BLaER1 treated with 17β-estradiol and CSF1 and Interleukin-3, amounts not matched to agents 10 nM and 100 nM (cell line): ENCODE measurements around the gene SEC22C.

ENCODE experiments used
- H3K27ac ChIP-seq, 11 experiments: shearing (Covaris generic); formaldehyde crosslinking; 2 replicates each; pipeline ENCODE4 v1.8.1; 2022
- H3K27me3 ChIP-seq, 11 experiments: shearing (Covaris generic); formaldehyde crosslinking; 2 replicates each; pipeline ENCODE4 v1.8.1; 2022
- H3K36me3 ChIP-seq, 11 experiments: shearing (Covaris generic); formaldehyde crosslinking; 2 replicates each; pipeline ENCODE4 v1.8.1; 2022
- H3K4me1 ChIP-seq, 10 experiments: shearing (Covaris generic); formaldehyde crosslinking; 2 replicates each; pipeline ENCODE4 v1.8.1; 2022
- H3K4me2 ChIP-seq, 11 experiments: shearing (Covaris generic); formaldehyde crosslinking; 2 replicates each; pipeline ENCODE4 v1.8.1; 2022
- H3K4me3 ChIP-seq, 10 experiments: shearing (Covaris generic); formaldehyde crosslinking; 2 replicates each; pipeline ENCODE4 v1.8.1; 2022
- H3K9ac ChIP-seq, 11 experiments: shearing (Covaris generic); formaldehyde crosslinking; 2 replicates each; pipeline ENCODE4 v1.8.1; 2022
- H3K9me3 ChIP-seq, 11 experiments: shearing (Covaris generic); formaldehyde crosslinking; replicated peaks in 1 of 11; 2 replicates each; pipeline ENCODE4 v1.8.1; 2022
- H4K20me1 ChIP-seq, 11 experiments: shearing (Covaris generic); formaldehyde crosslinking; 2 replicates each; pipeline ENCODE4 v1.8.1; 2022
- Cebpa-rat ChIP-seq, 11 experiments: shearing (Covaris generic); IDR thresholded peaks; 2 replicates each; pipeline ENCODE4 v1.8.1; 2022

SEC22C gene, protein sequence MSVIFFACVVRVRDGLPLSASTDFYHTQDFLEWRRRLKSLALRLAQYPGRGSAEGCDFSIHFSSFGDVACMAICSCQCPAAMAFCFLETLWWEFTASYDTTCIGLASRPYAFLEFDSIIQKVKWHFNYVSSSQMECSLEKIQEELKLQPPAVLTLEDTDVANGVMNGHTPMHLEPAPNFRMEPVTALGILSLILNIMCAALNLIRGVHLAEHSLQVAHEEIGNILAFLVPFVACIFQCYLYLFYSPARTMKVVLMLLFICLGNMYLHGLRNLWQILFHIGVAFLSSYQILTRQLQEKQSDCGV

DNA sequence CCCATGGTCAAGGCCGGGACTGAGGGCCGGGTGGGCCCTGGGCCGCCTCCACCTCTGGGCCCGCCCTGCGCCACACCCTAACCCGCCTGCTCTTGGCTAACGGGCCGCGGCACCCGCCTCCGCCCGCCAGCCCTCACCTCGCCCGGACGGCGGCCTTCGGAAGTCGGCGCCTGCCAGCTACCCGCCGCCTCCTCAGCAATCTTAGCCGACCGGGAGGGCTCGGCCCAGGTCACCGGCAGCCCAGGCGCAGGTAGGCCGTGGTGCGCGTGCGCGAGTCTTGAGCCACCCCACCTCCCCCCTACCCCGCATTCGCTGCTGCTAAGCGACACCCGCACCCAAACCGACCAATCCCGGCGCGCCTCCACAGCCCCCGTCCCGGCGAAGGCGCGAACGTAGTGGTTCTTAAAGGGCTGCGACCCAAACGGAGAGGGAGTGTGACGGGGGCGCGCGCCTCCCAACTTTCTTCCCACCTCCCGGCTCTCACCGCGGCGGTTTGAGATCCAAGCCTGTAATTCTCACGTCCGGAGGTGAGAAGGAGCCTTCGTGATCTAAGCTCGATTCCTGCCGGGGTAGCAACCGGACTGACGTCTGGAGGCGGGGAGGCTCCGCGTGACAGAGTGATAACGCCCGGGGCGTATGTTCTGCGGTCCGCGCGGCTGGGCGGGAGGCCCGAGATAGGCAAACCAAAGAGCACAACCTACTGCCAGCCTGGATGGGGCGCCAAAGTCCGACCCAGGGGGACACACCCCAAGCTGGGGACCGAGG, at the start of gene SEC22C:
TSS of gene SEC22C (minus strand) at position 259 of the 765 bp plus-strand sequence. CDS start 12,921 bp downstream, outside the sequence.
- Histone ChIP-seq H3K4me3 (peak within 1 kb of the TSS; percentile 71 to 90 (median 81)), H3K36me3 (peaks cover 4 to 27% (median 18%) of the 10 kb centered on the region in 11 experiments; a peak in 18 of 22 replicates), H4K20me1 (peaks cover 0 to 12% (median 0%) of the 10 kb centered on the region in 11 experiments; a peak in 1 of 22 replicates), H3K9ac (peak within 1 kb of the TSS; percentile 81 to 89 (median 88)), H3K9me3 (peaks cover 0 to 7% (median 0%) of the 10 kb centered on the region in 11 experiments; a peak in 3 of 22 replicates), H3K4me2 (peak within 1 kb of the TSS; percentile 76 to 95 (median 91)), H3K27me3 (no peaks in the 10 kb centered on the region), H3K27ac (peak within 1 kb of the TSS; percentile 75 to 89 (median 81)), H3K4me1 (peaks cover 25 to 32% (median 28%) of the 10 kb centered on the region in 10 experiments)
- TF ChIP-seq Cebpa-rat (IDR thresholded peaks at IDR 0.05): no peak

DNA sequence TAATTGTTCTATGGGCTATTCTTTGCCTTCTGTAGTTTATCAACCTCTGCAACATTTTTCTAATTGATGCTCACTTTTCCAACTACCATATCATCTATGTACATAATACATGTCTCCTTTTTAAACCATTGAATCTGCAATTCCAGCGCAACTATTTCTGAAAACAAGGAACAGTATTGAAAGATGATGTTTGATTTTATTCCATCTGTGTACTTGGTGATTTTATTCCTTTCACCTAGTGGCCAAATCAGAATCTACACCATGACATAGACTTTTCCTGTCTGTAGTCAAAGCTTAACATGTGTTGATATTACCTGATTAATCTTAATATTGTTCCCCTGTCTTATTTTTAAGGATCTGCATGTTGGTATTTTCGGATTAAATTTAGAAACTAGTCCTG, 31.7 kb upstream of the SEC22C start:
- Histone ChIP-seq H3K4me3 (no peak overlapping the region), H3K9ac (no peak overlapping the region), H4K20me1 (peaks cover 64 to 100% (median 83%) of the 10 kb centered on the region in 11 experiments; a peak in 20 of 22 replicates), H3K36me3 (peaks cover 48 to 83% (median 68%) of the 10 kb centered on the region in 11 experiments), H3K27me3 (no peaks in the 10 kb centered on the region), H3K27ac (peak overlapping the region in 4 of 11 experiments; percentile 3 to 37 (median 16); a peak in 3 of 22 replicates), H3K4me1 (peaks cover 5 to 39% (median 24%) of the 10 kb centered on the region in 10 experiments; a peak in 18 of 20 replicates), H3K4me2 (peak overlapping the region in 5 of 11 experiments; percentile 8 to 50 (median 36); a peak in 7 of 22 replicates), H3K9me3 (no peaks in the 10 kb centered on the region)
- no peak for TF ChIP-seq Cebpa-rat (IDR thresholded peaks at IDR 0.05)

DNA sequence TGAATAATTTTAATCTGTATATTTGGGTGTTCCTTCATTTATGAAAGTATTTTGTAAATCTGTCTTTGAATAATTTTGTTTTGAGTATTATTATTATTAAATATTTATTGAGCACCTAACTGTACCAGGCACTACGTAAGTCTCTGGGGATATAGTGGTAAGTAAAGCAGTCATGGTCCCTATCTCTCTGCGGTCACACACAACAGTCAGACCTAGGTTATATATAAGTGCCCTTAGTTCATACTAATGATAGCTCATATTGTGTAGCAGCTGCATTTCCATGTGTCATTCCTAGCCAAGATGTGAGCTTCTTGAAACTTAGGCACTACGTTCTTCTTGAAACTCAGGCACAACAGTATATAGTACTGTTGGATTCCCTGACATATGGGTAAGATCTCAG, 31.2 kb upstream of the SEC22C start:
- Histone ChIP-seq H3K27me3 (no peaks in the 10 kb centered on the region), H3K4me2 (peak overlapping the region in 6 of 11 experiments; percentile 7 to 50 (median 22); a peak in 9 of 22 replicates), H3K27ac (peak overlapping the region in 3 of 11 experiments; percentile 3 to 37 (median 27); a peak in 2 of 22 replicates), H3K4me1 (peaks cover 5 to 39% (median 27%) of the 10 kb centered on the region in 10 experiments; a peak in 18 of 20 replicates), H3K9ac (no peak overlapping the region), H3K4me3 (no peak overlapping the region), H3K36me3 (peaks cover 48 to 83% (median 68%) of the 10 kb centered on the region in 11 experiments), H4K20me1 (peaks cover 64 to 100% (median 87%) of the 10 kb centered on the region in 11 experiments; a peak in 20 of 22 replicates), H3K9me3 (no peaks in the 10 kb centered on the region)
- TF ChIP-seq Cebpa-rat (IDR thresholded peaks at IDR 0.05): no peak

DNA sequence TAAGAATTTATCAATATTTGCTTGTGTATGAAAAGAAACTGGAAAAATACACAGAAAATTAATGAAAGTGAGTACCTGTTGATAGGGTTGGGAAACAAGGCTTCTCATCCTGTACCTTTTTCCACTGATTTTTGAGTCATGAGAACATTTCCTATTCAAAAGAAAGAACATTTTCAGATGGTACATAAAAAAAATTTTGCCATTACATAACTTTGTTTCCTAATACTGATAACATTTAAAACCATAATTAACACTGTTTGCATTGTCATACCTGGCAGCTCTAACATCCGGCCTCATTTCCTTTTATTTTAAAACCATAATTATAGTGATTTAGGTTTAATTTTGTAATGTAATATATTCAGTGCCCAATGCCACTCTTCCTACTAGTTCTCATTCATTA, 30.4 kb upstream of the SEC22C start:
- Histone ChIP-seq H4K20me1 (peaks cover 70 to 100% (median 92%) of the 10 kb centered on the region in 11 experiments; a peak in 20 of 22 replicates), H3K4me1 (peaks cover 5 to 39% (median 27%) of the 10 kb centered on the region in 10 experiments; a peak in 18 of 20 replicates), H3K4me2 (peak overlapping the region in 5 of 11 experiments; percentile 7 to 50 (median 19); a peak in 6 of 22 replicates), H3K27me3 (no peaks in the 10 kb centered on the region), H3K36me3 (peaks cover 49 to 85% (median 69%) of the 10 kb centered on the region in 11 experiments), H3K9ac (no peak overlapping the region), H3K4me3 (no peak overlapping the region), H3K27ac (no peak overlapping the region), H3K9me3 (no peaks in the 10 kb centered on the region)
- TF ChIP-seq Cebpa-rat (IDR thresholded peaks at IDR 0.05): no peak

DNA sequence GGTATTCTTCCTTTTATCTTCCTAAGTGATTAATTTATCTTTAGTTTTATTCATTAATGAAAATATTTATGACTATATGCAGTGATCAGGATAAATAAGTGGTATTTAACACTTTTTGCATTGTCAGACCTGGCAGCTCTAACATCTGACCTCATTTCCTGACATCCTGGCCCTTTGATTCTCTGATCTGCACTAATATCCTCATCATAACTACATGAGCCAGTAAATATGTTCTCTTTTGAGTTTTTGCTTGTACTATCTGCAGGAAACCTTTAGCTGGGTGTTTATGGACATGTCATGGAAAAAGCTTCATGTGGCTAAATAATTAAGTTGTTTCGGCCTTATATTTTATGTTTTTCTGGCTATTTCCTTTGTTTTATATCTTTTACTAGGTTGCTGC, 29.2 kb upstream of the SEC22C start:
- TF ChIP-seq Cebpa-rat (IDR thresholded peaks at IDR 0.05): no peak
- Histone ChIP-seq H4K20me1 (peaks cover 69 to 100% (median 92%) of the 10 kb centered on the region in 11 experiments; a peak in 20 of 22 replicates), H3K27me3 (no peaks in the 10 kb centered on the region), H3K27ac (no peak overlapping the region; a peak in 1 of 22 replicates), H3K4me2 (peak overlapping the region in 4 of 11 experiments; percentile 3 to 46 (median 24); a peak in 3 of 22 replicates), H3K9me3 (no peaks in the 10 kb centered on the region), H3K4me1 (peaks cover 6 to 39% (median 27%) of the 10 kb centered on the region in 10 experiments; a peak in 19 of 20 replicates), H3K4me3 (no peak overlapping the region), H3K36me3 (peaks cover 58 to 90% (median 70%) of the 10 kb centered on the region in 11 experiments), H3K9ac (0 out of 22 replicates have a peak overlapping the region, but pooled peaks of 1 of the 11 experiments have one; percentile 6)

DNA sequence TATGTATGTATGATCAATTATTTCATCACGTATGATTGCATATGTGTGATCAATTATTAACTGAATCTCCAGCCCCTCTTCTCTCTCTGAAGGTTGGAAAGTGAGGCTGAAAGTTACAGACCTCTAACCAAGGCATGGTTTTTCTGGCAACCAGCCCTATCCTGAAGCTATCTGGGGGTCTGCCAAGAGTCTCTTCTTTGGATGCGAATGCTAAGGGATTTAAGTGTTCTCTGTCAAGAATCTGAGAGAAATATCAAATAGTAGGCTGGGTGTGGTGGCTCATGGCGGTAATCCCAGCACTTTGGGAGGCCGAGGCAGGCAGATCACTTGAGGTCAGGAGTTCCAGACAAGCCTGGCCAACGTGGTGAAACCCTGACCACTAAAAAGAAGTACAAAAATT, 26.8 kb upstream of the SEC22C start:
- Histone ChIP-seq H3K27me3 (no peaks in the 10 kb centered on the region), H3K4me2 (no peak overlapping the region), H3K9me3 (peaks cover 5 to 12% (median 6%) of the 10 kb centered on the region in 11 experiments; a peak in 21 of 22 replicates), H4K20me1 (peaks cover 66 to 98% (median 93%) of the 10 kb centered on the region in 11 experiments; a peak in 20 of 22 replicates), H3K27ac (no peak overlapping the region), H3K9ac (0 out of 22 replicates have a peak overlapping the region, but pooled peaks of 1 of the 11 experiments have one; percentile 6), H3K36me3 (peaks cover 71 to 91% (median 82%) of the 10 kb centered on the region in 11 experiments), H3K4me3 (no peak overlapping the region), H3K4me1 (peaks cover 20 to 39% (median 32%) of the 10 kb centered on the region in 10 experiments; a peak in 19 of 20 replicates)
- no peak for TF ChIP-seq Cebpa-rat (IDR thresholded peaks at IDR 0.05)

DNA sequence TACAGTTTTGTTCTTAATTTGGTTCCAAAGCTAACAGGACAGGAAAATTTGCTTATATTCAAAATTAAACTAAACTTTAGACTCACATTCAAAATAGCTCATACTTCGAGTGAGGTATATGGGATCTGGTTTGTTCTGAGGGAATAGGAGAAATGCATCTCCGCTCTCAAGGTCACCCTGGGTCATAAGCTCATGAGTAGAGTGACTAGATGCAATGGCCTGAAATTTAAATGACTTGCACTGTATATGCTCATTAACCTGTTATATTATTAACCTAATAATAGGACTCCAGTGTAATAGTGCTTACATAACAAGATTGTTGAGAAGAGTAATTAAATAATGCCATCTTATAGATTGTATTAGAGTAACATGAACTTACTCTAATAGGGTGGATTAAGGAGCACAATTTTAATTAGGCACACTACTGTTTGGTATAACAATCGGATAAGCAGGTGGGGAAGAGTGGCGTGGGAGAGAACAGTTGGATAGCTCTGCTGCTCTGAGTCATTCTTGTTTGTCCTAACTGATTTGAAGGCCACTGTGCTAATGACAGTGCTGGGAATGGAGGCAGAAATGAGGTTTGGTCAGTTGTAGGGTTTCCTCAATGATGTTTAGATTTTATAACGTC, 23.9 kb upstream of the SEC22C start:
- Histone ChIP-seq H3K27ac (no peak overlapping the region), H3K9me3 (peaks cover 6 to 16% (median 13%) of the 10 kb centered on the region in 11 experiments), H3K4me1 (peaks cover 16 to 37% (median 28%) of the 10 kb centered on the region in 10 experiments), H3K4me2 (peak overlapping the region in 2 of 11 experiments; percentile 25 to 41; a peak in 3 of 22 replicates), H3K36me3 (peaks cover 71 to 86% (median 81%) of the 10 kb centered on the region in 11 experiments), H4K20me1 (peaks cover 44 to 93% (median 77%) of the 10 kb centered on the region in 11 experiments; a peak in 19 of 22 replicates), H3K27me3 (no peaks in the 10 kb centered on the region), H3K9ac (peak overlapping the region in 1 of 11 experiments; percentile 58; a peak in 2 of 22 replicates), H3K4me3 (no peak overlapping the region)
- no peak for TF ChIP-seq Cebpa-rat (IDR thresholded peaks at IDR 0.05)

DNA sequence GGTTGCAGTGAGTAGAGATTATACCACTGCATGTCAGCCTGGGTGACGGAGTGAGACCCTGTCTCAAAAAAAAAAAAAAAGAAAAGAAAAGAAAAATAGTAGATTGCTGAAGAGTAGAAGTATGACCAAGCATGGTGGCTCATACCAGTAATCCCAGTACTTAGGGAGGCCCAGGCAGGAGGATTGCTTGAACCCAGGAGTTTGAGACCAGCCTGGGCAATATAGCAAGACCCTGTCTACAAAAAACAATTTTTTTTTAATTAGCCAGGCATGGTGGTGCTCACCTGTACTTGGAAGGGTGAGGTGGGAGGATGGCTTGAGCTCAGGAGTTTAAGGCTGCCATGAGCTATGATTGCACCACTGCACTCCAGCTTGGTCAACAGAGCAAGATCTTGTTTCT, 21.2 kb upstream of the SEC22C start:
- H4K20me1 ChIP-seq: peaks cover 26 to 66% (median 52%) of the 10 kb centered on the region in 11 experiments; a peak in 19 of 22 replicates
- peak overlapping the region in 1 of 10 experiments; percentile 8; a peak in 1 of 20 replicates for H3K4me3 ChIP-seq
- peak overlapping the region; percentile 75 to 97 (median 83) for H3K4me2 ChIP-seq
- peaks cover 6 to 16% (median 13%) of the 10 kb centered on the region in 11 experiments for H3K9me3 ChIP-seq
- H3K27ac ChIP-seq: no peak overlapping the region
- no peaks in the 10 kb centered on the region for H3K27me3 ChIP-seq
- H3K9ac ChIP-seq: peak overlapping the region in 1 of 11 experiments; percentile 93; a peak in 3 of 22 replicates
- TF ChIP-seq Cebpa-rat (IDR thresholded peaks at IDR 0.05): no peak
- peaks cover 48 to 61% (median 56%) of the 10 kb centered on the region in 11 experiments for H3K36me3 ChIP-seq
- H3K4me1 ChIP-seq: peaks cover 8 to 53% (median 26%) of the 10 kb centered on the region in 10 experiments
